Measurements from ENCODE around the gene OSBP2. TPM values are rescaled to one million over a fixed set of nuclear protein-coding genes. Genes with fewer than 3 reads are reported as not detected.

OSBP2 gene
- total and polyA plus RNA-seq, 10 of the 15 experiments (the other 5 are each of a cell fraction or from before 2014, with no cell fraction given): 0.11 to 7.7 (median 3.6) TPM

DNA sequence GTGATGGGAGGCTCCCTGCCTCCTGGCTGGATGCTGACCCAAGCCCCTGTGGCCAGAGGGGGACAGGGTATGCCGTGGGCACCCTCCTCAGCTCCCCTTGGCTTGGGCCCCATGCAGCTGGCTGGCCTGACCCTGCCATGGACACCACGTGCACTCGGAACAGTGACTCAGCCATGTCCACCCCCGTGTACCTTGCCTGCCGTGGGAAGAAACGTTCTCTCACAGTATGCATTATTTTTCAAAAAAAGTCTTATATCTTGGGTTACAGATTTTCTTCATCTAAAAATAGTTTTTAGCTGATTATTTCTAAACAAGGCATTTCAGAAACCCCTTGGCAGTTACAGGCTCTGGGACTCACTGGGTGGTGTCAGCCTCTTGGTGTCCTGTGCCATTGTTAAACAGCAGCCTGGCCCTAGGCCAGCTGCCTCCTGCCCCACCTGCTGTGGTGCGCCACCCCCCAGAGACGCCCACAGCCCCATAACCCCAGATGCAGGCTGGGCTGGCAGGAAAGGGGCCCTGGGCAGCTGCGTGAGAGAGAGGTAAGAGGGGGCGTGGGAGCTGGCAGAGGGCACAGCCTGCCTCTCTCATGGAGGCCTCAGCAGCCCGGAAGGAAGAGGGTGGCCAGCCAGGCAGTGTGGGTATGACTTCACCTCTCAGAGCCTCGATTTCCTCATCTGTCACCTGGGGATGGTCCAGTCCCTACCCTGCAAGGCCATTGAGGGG, 174.2 kb downstream of the OSBP2 start:
- no peak overlapping the region for H3K27ac ChIP-seq (ENCODE audit: control insufficient read depth, insufficient read depth)
- H4K20me1 ChIP-seq (ENCODE audit: control insufficient read depth, insufficient read depth): no peaks in the 10 kb centered on the region
- H3K79me2 ChIP-seq (ENCODE audit: control insufficient read depth, insufficient read depth, low read length): no peaks in the 10 kb centered on the region
- ChIA-PET CTCF (interaction anchor here (0.6 kb wide), 1 partner anchor 9 kb away, joined by 3 read pairs; no protein-coding TSS in a partner anchor), SMC1A (ENCODE audit: uncharacterized antibody, unreplicated experiment) (no interaction called here), RAD21 (ENCODE audit: unreplicated experiment) (no interaction called here), POLR2A (no interaction called here)
- in situ Hi-C loops (cut with MboI): no loop called here
- no peak overlapping the region for H3K4me2 ChIP-seq (ENCODE audit: control insufficient read depth, insufficient read depth)
- DNase-seq (ENCODE audit: low read depth, low spot score): no peak
- no peak for ATAC-seq
- no peak overlapping the region for H2AFZ ChIP-seq (ENCODE audit: control insufficient read depth, low read depth, low read length)
- no peaks in the 10 kb centered on the region for H3K4me1 ChIP-seq (ENCODE audit: control insufficient read depth, insufficient read depth, low read length)
- FAIRE-seq: no peak
- no peaks in the 10 kb centered on the region for H3K27me3 ChIP-seq (replicated peaks in 1 of 2; ENCODE audit: control insufficient read depth in 2 of 2, insufficient read depth in 2 of 2, low read length in 1 of 2)
- no peaks in the 10 kb centered on the region for H3K9me3 ChIP-seq (replicated peaks; ENCODE audit: control insufficient read depth, insufficient read depth, low read length)
- no peak overlapping the region for H3K9ac ChIP-seq (ENCODE audit: control insufficient read depth, insufficient read depth, low read length)
- no peak overlapping the region for H3K4me3 ChIP-seq
- intact Hi-C loops (cut with micrococcal nuclease; ENCODE audit: unreplicated experiment): no loop called here
- H3K36me3 ChIP-seq (ENCODE audit: control insufficient read depth in 2 of 2, insufficient read depth in 2 of 2, low read length in 1 of 2): no peaks in the 10 kb centered on the region
- 28% methylated on average over 11 of the region's 12 CpGs for WGBS (ENCODE audit: insufficient coverage, insufficient replicate concordance, low lambda C conversion rate, missing lambda C conversion rate)
- no TSS peak for BruUV-seq (replicated peaks)
- TF ChIP-seq PAX8 (IDR thresholded peaks at IDR 0.05) (no peak), YBX1 (IDR thresholded peaks at IDR 0.05) (no peak), ZBED1 (IDR thresholded peaks at IDR 0.05; ENCODE audit: borderline replicate concordance) (no peak), NR2C2 (IDR thresholded peaks at IDR 0.05; ENCODE audit: borderline replicate concordance, control insufficient read depth, insufficient read length, low read depth) (no peak), SUZ12 (IDR thresholded peaks at IDR 0.05; ENCODE audit: unreplicated experiment) (no peak), NRF1 (conservative IDR thresholded peaks at IDR 0.05; ENCODE audit: low read depth, low read length) (no peak), TARDBP (IDR thresholded peaks at IDR 0.05; ENCODE audit: borderline replicate concordance) (no peak), BCL11A (IDR thresholded peaks at IDR 0.05; ENCODE audit: low read depth, low read length) (no peak)
- TF ChIP-seq, protein P1, sequence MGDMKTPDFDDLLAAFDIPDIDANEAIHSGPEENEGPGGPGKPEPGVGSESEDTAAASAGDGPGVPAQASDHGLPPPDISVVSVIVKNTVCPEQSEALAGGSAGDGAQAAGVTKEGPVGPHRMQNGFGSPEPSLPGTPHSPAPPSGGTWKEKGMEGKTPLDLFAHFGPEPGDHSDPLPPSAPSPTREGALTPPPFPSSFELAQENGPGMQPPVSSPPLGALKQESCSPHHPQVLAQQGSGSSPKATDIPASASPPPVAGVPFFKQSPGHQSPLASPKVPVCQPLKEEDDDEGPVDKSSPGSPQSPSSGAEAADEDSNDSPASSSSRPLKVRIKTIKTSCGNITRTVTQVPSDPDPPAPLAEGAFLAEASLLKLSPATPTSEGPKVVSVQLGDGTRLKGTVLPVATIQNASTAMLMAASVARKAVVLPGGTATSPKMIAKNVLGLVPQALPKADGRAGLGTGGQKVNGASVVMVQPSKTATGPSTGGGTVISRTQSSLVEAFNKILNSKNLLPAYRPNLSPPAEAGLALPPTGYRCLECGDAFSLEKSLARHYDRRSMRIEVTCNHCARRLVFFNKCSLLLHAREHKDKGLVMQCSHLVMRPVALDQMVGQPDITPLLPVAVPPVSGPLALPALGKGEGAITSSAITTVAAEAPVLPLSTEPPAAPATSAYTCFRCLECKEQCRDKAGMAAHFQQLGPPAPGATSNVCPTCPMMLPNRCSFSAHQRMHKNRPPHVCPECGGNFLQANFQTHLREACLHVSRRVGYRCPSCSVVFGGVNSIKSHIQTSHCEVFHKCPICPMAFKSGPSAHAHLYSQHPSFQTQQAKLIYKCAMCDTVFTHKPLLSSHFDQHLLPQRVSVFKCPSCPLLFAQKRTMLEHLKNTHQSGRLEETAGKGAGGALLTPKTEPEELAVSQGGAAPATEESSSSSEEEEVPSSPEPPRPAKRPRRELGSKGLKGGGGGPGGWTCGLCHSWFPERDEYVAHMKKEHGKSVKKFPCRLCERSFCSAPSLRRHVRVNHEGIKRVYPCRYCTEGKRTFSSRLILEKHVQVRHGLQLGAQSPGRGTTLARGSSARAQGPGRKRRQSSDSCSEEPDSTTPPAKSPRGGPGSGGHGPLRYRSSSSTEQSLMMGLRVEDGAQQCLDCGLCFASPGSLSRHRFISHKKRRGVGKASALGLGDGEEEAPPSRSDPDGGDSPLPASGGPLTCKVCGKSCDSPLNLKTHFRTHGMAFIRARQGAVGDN (IDR thresholded peaks at IDR 0.05): no peak
- TF ChIP-seq, protein P2, sequence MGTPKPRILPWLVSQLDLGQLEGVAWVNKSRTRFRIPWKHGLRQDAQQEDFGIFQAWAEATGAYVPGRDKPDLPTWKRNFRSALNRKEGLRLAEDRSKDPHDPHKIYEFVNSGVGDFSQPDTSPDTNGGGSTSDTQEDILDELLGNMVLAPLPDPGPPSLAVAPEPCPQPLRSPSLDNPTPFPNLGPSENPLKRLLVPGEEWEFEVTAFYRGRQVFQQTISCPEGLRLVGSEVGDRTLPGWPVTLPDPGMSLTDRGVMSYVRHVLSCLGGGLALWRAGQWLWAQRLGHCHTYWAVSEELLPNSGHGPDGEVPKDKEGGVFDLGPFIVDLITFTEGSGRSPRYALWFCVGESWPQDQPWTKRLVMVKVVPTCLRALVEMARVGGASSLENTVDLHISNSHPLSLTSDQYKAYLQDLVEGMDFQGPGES (IDR thresholded peaks at IDR 0.05): no peak
- TF ChIP-seq, protein P3, sequence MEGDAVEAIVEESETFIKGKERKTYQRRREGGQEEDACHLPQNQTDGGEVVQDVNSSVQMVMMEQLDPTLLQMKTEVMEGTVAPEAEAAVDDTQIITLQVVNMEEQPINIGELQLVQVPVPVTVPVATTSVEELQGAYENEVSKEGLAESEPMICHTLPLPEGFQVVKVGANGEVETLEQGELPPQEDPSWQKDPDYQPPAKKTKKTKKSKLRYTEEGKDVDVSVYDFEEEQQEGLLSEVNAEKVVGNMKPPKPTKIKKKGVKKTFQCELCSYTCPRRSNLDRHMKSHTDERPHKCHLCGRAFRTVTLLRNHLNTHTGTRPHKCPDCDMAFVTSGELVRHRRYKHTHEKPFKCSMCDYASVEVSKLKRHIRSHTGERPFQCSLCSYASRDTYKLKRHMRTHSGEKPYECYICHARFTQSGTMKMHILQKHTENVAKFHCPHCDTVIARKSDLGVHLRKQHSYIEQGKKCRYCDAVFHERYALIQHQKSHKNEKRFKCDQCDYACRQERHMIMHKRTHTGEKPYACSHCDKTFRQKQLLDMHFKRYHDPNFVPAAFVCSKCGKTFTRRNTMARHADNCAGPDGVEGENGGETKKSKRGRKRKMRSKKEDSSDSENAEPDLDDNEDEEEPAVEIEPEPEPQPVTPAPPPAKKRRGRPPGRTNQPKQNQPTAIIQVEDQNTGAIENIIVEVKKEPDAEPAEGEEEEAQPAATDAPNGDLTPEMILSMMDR (IDR thresholded peaks at IDR 0.05 in 2 of 3, conservative IDR thresholded peaks at IDR 0.05 in 1 of 3; ENCODE audit: control insufficient read depth in 2 of 3, extremely low read depth in 1 of 3, insufficient read depth in 1 of 3, low read depth in 3 of 3, low read length in 3 of 3): no peak
- TF ChIP-seq, protein P4, sequence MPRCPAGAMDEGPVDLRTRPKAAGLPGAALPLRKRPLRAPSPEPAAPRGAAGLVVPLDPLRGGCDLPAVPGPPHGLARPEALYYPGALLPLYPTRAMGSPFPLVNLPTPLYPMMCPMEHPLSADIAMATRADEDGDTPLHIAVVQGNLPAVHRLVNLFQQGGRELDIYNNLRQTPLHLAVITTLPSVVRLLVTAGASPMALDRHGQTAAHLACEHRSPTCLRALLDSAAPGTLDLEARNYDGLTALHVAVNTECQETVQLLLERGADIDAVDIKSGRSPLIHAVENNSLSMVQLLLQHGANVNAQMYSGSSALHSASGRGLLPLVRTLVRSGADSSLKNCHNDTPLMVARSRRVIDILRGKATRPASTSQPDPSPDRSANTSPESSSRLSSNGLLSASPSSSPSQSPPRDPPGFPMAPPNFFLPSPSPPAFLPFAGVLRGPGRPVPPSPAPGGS (IDR thresholded peaks at IDR 0.05; ENCODE audit: borderline replicate concordance, insufficient read depth, low read depth, low read length, poor library complexity, severe bottlenecking): no peak
- TF ChIP-seq, protein P5, sequence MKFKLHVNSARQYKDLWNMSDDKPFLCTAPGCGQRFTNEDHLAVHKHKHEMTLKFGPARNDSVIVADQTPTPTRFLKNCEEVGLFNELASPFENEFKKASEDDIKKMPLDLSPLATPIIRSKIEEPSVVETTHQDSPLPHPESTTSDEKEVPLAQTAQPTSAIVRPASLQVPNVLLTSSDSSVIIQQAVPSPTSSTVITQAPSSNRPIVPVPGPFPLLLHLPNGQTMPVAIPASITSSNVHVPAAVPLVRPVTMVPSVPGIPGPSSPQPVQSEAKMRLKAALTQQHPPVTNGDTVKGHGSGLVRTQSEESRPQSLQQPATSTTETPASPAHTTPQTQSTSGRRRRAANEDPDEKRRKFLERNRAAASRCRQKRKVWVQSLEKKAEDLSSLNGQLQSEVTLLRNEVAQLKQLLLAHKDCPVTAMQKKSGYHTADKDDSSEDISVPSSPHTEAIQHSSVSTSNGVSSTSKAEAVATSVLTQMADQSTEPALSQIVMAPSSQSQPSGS (IDR thresholded peaks at IDR 0.05; ENCODE audit: low read length): no peak
